HCT116 (cell line): ENCODE measurements around the gene HIRA. TPM values are rescaled to one million over a fixed set of nuclear protein-coding genes. Genes with fewer than 3 reads are reported as not detected.

Experiments used
- ATAC-seq: fragments of 200-7000 bp; cut with Tn5 transposase; 2 replicates; pipeline ENCODE4 v1.9.1; 2020; ENCODE audit warnings: mild to moderate bottlenecking, moderate library complexity
- BruUV-seq: library from RNA; stranded (reverse); fragments of 400-500 nt; replicated peaks from 2 replicates; lab custom pipeline; 2021; lab: Mats Ljungman, UMichigan
- CTCF ChIA-PET: fragments of 300-600 bp; sonication (Branson Sonifier 250); formaldehyde crosslinking; loops from one replicate; lab custom pipeline; 2021; ENCODE audit warnings: antibody characterized with exemption; lab: Charles Lee
- POLR2A ChIA-PET: fragments of 300-600, 350-600 bp; sonication (Branson Sonifier 250); formaldehyde crosslinking; loops from one replicate; lab custom pipeline; 2021; ENCODE audit warnings: antibody characterized with exemption; lab: Charles Lee
- RAD21 ChIA-PET, 2 experiments: fragments of 300-600 bp; sonication (Branson Sonifier 250); formaldehyde crosslinking; loops; one replicate each; lab custom pipeline; 2023; ENCODE audit warnings: low total read pairs in 2 of 2; ENCODE audit not compliant: uncharacterized antibody in 2 of 2, unreplicated experiment in 2 of 2, low non-redundant PET in 1 of 2; lab: Charles Lee
- DNase-seq: peaks from one replicate; pipeline ENCODE4 v3.0.0-alpha.2; 2010; ENCODE audit warnings: low read depth, low spot score
- H2AFZ ChIP-seq: fragments of 200-600 bp; shearing (Covaris generic), sonication (generic); 2 replicates; pipeline ENCODE4 v1.6.1; 2017; ENCODE audit warnings: low read depth, mixed run types, mixed read lengths, antibody characterized with exemption, low read length; ENCODE audit not compliant: poor library complexity, severe bottlenecking
- H3K27ac ChIP-seq: 2 replicates; pipeline ENCODE4 v1.5.1; 2012; ENCODE audit warnings: low read depth, low read length
- H3K27me3 ChIP-seq: fragments of 200-600 bp; sonication (generic); 2 replicates; pipeline ENCODE4 v1.6.1; 2016; ENCODE audit warnings: mixed run types, low read length, mixed read lengths; ENCODE audit not compliant: insufficient read depth
- H3K36me3 ChIP-seq, 2 experiments: fragments of 200-500 bp in 1 of 2; fragments of 200-600 bp in 1 of 2; sonication (Bioruptor generic) in 1 of 2; sonication (generic) in 1 of 2; 2 replicates each; pipeline versions ENCODE4 v1.5.1 to v1.6.1; 2014 to 2016; ENCODE audit warnings: low read length in 2 of 2, inconsistent platforms in 1 of 2, mixed read lengths in 1 of 2, mixed run types in 1 of 2; ENCODE audit not compliant: insufficient read depth in 2 of 2, control insufficient read depth in 1 of 2
- H3K4me1 ChIP-seq, 2 experiments: fragments of 200-600 bp in 1 of 2; sonication (generic) in 1 of 2; 2 replicates each; pipeline versions ENCODE4 v1.5.1 to v1.6.1; 2012 to 2017; ENCODE audit warnings: low read length in 2 of 2, inconsistent platforms in 1 of 2, mild to moderate bottlenecking in 1 of 2, mixed read lengths in 1 of 2, mixed run types in 1 of 2, moderate library complexity in 1 of 2; ENCODE audit not compliant: insufficient read depth in 2 of 2, control insufficient read depth in 1 of 2
- H3K4me2 ChIP-seq: fragments of 200-600 bp; sonication (generic); 2 replicates; pipeline ENCODE4 v1.6.1; 2017; ENCODE audit warnings: mixed run types, low read length, mixed read lengths
- H3K4me3 ChIP-seq, 2 experiments: fragments of 200-600 bp in 1 of 2; sonication (generic) in 1 of 2; replicated peaks in 1 of 2; 2 replicates each; pipeline ENCODE4 v1.5.1; 2011 to 2016; ENCODE audit warnings: low read length in 2 of 2, control low read depth in 1 of 2, low read depth in 1 of 2, mild to moderate bottlenecking in 1 of 2, mixed read lengths in 1 of 2, mixed run types in 1 of 2
- H3K79me2 ChIP-seq: fragments of 200-600 bp; sonication (generic); 2 replicates; pipeline ENCODE4 v1.6.1; 2017; ENCODE audit warnings: mild to moderate bottlenecking, mixed run types, low read length, moderate library complexity, mixed read lengths; ENCODE audit not compliant: insufficient read depth
- H3K9ac ChIP-seq: fragments of 200-600 bp; sonication (generic); 2 replicates; pipeline ENCODE4 v1.6.1; 2016; ENCODE audit warnings: low read length, mixed read lengths
- H3K9me2 ChIP-seq: fragments of 200-600 bp; sonication (generic), shearing (Covaris generic); 2 replicates; pipeline ENCODE4 v1.6.1; 2017; ENCODE audit warnings: mixed run types, mild to moderate bottlenecking, moderate library complexity; ENCODE audit not compliant: insufficient read depth
- H3K9me3 ChIP-seq, 2 experiments: fragments of 200-500 bp in 1 of 2; fragments of 200-600 bp in 1 of 2; sonication (Bioruptor generic) in 1 of 2; sonication (generic) in 1 of 2; 2 replicates each; pipeline ENCODE4 v1.6.1; 2014 to 2017; ENCODE audit warnings: low read length in 2 of 2, mixed read lengths in 2 of 2, inconsistent platforms in 1 of 2, low read depth in 1 of 2, mild to moderate bottlenecking in 1 of 2, mixed run types in 1 of 2, moderate library complexity in 1 of 2; ENCODE audit not compliant: control insufficient read depth in 1 of 2, insufficient read depth in 1 of 2
- H4K20me1 ChIP-seq: fragments of 200-600 bp; sonication (generic), shearing (Covaris generic); 2 replicates; pipeline ENCODE4 v1.6.1; 2017; ENCODE audit warnings: mixed run types, mild to moderate bottlenecking, moderate library complexity; ENCODE audit not compliant: insufficient read depth
- EZH2 ChIP-seq: fragments of 200-600 bp; sonication (generic); IDR thresholded peaks from 2 replicates; pipeline ENCODE4 v1.6.1; 2017; ENCODE audit warnings: antibody characterized with exemption, mixed run types
- POLR2A ChIP-seq: IDR thresholded peaks from 2 replicates; pipeline ENCODE4 v1.7.0; 2011; ENCODE audit warnings: borderline replicate concordance; ENCODE audit not compliant: insufficient read depth, insufficient read length; ENCODE audit errors: extremely low read depth
- POLR2AphosphoS5 ChIP-seq: IDR thresholded peaks from 2 replicates; pipeline ENCODE4 v1.6.1; 2011; ENCODE audit warnings: mild to moderate bottlenecking, low read depth, low read length, moderate library complexity
- RAD21 ChIP-seq: IDR thresholded peaks from 2 replicates; pipeline ENCODE4 v1.6.1; 2012; ENCODE audit warnings: low read depth, mild to moderate bottlenecking
- REST ChIP-seq: IDR thresholded peaks from 2 replicates; pipeline ENCODE4 v1.6.1; 2012; ENCODE audit warnings: low read depth
- SIN3A ChIP-seq: IDR thresholded peaks from 2 replicates; pipeline ENCODE4 v1.6.1; 2012; ENCODE audit warnings: low read depth
- SRF ChIP-seq: IDR thresholded peaks from 2 replicates; pipeline ENCODE4 v1.6.1; 2012; ENCODE audit warnings: low read depth
- TCF7L2 ChIP-seq: IDR thresholded peaks from 2 replicates; pipeline ENCODE4 v1.7.0; 2011; ENCODE audit warnings: borderline replicate concordance, inconsistent platforms; ENCODE audit not compliant: insufficient read depth, insufficient read length; ENCODE audit errors: extremely low read depth
- YY1 ChIP-seq: IDR thresholded peaks from 2 replicates; pipeline ENCODE4 v1.6.1; 2011; ENCODE audit warnings: low read length, low read depth, moderate library complexity, mild to moderate bottlenecking; ENCODE audit not compliant: insufficient replicate concordance; ENCODE audit errors: extremely low read depth
- ZBTB33 ChIP-seq: IDR thresholded peaks from 2 replicates; pipeline ENCODE4 v1.6.1; 2011; ENCODE audit warnings: mild to moderate bottlenecking, low read length, moderate library complexity; ENCODE audit not compliant: insufficient replicate concordance; ENCODE audit errors: extremely low read depth
- intact Hi-C: fragments of 100-400 bp; cut with micrococcal nuclease; formaldehyde crosslinking; loops from 2 replicates; pipeline ENCODE4 v1.10.0; 2022
- total RNA-seq: library from RNA; stranded (reverse); gene quantifications from one replicate; pipeline ENCODE4 v1.2.1, GENCODE V29; 2021; ENCODE audit not compliant: unreplicated experiment
- TF ChIP-seq, protein P1 (sequence below): IDR thresholded peaks from 2 replicates; pipeline ENCODE4 v1.6.1; 2012

HIRA gene
- total RNA-seq, 1 experiment from 2014 or later: 30.6 TPM

- TF ChIP-seq ZBTB33: no peak
- TF ChIP-seq POLR2AphosphoS5: no peak
- no peak for TF ChIP-seq REST
- TF ChIP-seq, all 23 proteins: peak for 0
These were observed 31.5 kb upstream of the HIRA start (continued) for GRCh38 chr22:19463008-19463407.

- DNase-seq (no peak), ATAC-seq (no peak)
- no peak overlapping the region for H2AFZ ChIP-seq
- BruUV-seq: no TSS peak
- no peak overlapping the region for H3K9ac ChIP-seq
- ChIA-PET RAD21 (no interaction called here), POLR2A (interaction anchor here (1.8 kb wide), 1 partner anchor 16 kb away, joined by 5 read pairs; no protein-coding TSS in a partner anchor), CTCF (no interaction called here)
- no peaks in the 10 kb centered on the region for H3K27me3 ChIP-seq
- H3K4me2 ChIP-seq: no peak overlapping the region
- H3K27ac ChIP-seq: no peak overlapping the region
- H3K9me3 ChIP-seq: no peaks in the 10 kb centered on the region
- no peaks in the 10 kb centered on the region for H3K9me2 ChIP-seq
- 0 out of 2 replicates have a peak, but pooled peaks cover 4% of the 10 kb centered on the region for H3K79me2 ChIP-seq
- no peaks in the 10 kb centered on the region for H4K20me1 ChIP-seq
- TF ChIP-seq SIN3A: no peak
- TF ChIP-seq POLR2AphosphoS5: no peak
- TF ChIP-seq ZBTB33: no peak
- no peak for TF ChIP-seq SRF
- TF ChIP-seq YY1: no peak
- TF ChIP-seq RAD21: no peak
- TF ChIP-seq EZH2: no peak
- TF ChIP-seq, protein P1, sequence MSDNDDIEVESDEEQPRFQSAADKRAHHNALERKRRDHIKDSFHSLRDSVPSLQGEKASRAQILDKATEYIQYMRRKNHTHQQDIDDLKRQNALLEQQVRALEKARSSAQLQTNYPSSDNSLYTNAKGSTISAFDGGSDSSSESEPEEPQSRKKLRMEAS: no peak
- no peak for TF ChIP-seq TCF7L2
- no peak for TF ChIP-seq POLR2A
- no peak overlapping the region for H3K4me3 ChIP-seq
- peaks cover 40 to 46% of the 10 kb centered on the region in 2 experiments for H3K36me3 ChIP-seq
- no peaks in the 10 kb centered on the region for H3K4me1 ChIP-seq
- intact Hi-C loops: no loop called here
These were observed 30.0 kb upstream of the HIRA start for GRCh38 chr22:19461506-19461905.
